Measurements from ENCODE around the gene CTNNBL1.

Gene CTNNBL1

DNA sequence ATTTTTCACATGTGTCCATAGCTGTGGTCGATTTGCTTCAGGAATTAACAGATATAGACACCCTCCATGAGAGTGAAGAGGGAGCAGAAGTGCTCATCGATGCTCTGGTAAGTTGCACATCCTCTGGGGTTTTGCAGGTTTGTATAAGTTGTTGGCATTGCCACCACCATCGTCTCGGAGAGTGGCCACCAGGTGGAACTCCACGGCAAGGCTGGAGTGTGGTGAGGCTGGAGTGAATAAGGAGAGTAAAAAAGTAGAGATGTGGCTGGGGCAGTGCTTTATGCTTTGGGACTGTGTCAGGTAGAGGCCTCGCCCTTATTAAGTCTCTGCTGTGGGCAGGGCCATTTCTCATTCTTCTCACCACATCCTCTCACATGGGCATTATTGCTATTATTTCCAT is 63.7 kb downstream of the CTNNBL1 start:
- TF ChIP-seq SPI1 (IDR thresholded peaks at IDR 0.05; ENCODE audit: borderline replicate concordance, low read depth): no peak
- TF ChIP-seq CTCF (IDR thresholded peaks at IDR 0.05; ENCODE audit: insufficient read depth, low read length): no peak
- TF ChIP-seq, protein P1, sequence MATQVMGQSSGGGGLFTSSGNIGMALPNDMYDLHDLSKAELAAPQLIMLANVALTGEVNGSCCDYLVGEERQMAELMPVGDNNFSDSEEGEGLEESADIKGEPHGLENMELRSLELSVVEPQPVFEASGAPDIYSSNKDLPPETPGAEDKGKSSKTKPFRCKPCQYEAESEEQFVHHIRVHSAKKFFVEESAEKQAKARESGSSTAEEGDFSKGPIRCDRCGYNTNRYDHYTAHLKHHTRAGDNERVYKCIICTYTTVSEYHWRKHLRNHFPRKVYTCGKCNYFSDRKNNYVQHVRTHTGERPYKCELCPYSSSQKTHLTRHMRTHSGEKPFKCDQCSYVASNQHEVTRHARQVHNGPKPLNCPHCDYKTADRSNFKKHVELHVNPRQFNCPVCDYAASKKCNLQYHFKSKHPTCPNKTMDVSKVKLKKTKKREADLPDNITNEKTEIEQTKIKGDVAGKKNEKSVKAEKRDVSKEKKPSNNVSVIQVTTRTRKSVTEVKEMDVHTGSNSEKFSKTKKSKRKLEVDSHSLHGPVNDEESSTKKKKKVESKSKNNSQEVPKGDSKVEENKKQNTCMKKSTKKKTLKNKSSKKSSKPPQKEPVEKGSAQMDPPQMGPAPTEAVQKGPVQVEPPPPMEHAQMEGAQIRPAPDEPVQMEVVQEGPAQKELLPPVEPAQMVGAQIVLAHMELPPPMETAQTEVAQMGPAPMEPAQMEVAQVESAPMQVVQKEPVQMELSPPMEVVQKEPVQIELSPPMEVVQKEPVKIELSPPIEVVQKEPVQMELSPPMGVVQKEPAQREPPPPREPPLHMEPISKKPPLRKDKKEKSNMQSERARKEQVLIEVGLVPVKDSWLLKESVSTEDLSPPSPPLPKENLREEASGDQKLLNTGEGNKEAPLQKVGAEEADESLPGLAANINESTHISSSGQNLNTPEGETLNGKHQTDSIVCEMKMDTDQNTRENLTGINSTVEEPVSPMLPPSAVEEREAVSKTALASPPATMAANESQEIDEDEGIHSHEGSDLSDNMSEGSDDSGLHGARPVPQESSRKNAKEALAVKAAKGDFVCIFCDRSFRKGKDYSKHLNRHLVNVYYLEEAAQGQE (IDR thresholded peaks at IDR 0.05; ENCODE audit: insufficient replicate concordance, low read depth): no peak
- no peak for TF ChIP-seq POLR2AphosphoS5 (IDR thresholded peaks at IDR 0.05; ENCODE audit: low read depth)
- DNase-seq (ENCODE audit: low read depth in 1 of 2, low spot score in 1 of 2): no peak
- no peak overlapping the region for H3K27ac ChIP-seq (replicated peaks)

DNA sequence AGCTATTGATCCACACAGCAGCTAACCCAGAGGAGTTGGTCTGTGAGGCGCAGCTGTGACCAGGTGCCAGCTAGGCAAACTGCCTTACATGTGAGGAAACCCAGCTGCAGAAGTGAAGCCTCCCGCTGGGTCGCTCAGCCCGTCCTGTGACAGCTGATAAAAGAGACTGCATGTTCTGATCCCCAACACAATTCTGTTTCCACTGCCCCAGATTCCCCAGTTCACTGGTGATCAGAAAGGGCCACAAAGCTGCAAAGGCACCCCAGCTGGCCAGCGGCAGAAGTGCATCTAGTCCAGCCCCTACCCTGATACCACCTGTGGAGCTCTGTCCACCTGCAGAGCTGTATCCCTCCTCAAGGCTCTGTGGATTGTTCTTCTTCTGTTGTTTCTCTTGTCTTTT is 64.5 kb downstream of the CTNNBL1 start:
- no peak overlapping the region for H3K27ac ChIP-seq (replicated peaks)
- no peak overlapping the region for H3K4me3 ChIP-seq (replicated peaks; ENCODE audit: insufficient read depth, low read length)
- no peak for DNase-seq (ENCODE audit: low read depth in 1 of 2, low spot score in 1 of 2)
- no peak for TF ChIP-seq SPI1 (IDR thresholded peaks at IDR 0.05; ENCODE audit: borderline replicate concordance, low read depth)
- TF ChIP-seq CTCF (IDR thresholded peaks at IDR 0.05; ENCODE audit: insufficient read depth, low read length): no peak
- no peak for TF ChIP-seq GABPA (IDR thresholded peaks at IDR 0.05; ENCODE audit: low read depth)
- TF ChIP-seq POLR2AphosphoS5 (IDR thresholded peaks at IDR 0.05; ENCODE audit: low read depth): no peak
- TF ChIP-seq, protein P1 (IDR thresholded peaks at IDR 0.05; ENCODE audit: insufficient replicate concordance, low read depth): no peak
- no peaks in the 10 kb centered on the region for H3K27me3 ChIP-seq (ENCODE audit: insufficient read depth, poor library complexity, severe bottlenecking)

More for the DNA sequence above, 63.7 kb downstream of the CTNNBL1 start:
- H3K4me3 ChIP-seq (replicated peaks; ENCODE audit: insufficient read depth, low read length): no peak overlapping the region
- no peaks in the 10 kb centered on the region for H3K27me3 ChIP-seq (ENCODE audit: insufficient read depth, poor library complexity, severe bottlenecking)

DNA sequence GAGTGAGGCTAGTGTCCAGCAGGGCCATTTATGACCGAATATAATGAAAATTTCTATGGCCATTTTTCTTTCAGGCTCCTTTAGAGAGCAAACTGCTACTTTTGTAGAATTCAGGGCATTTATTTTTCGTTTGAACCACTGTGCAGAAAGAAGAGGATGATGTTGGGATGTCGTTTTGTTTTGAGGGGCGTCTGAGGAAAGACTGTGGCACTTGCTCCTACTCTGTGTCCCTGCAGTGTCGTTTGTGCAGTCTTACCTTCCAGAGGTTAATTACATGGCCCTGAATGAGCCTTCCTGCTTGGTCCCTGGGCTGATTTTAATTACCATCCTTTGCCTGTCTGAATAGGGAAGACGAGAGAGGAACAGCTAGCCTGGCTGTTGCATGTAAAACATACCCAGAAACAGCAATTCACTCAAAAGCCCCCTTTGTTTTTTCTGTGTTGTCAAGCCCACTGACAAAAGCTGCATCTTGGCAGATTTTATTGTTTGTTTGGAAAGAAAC is 65.3 kb downstream of the CTNNBL1 start:
- no peaks in the 10 kb centered on the region for H3K27me3 ChIP-seq (ENCODE audit: insufficient read depth, poor library complexity, severe bottlenecking)
- no peak overlapping the region for H3K27ac ChIP-seq (replicated peaks)

More for the DNA sequence above, 65.3 kb downstream of the CTNNBL1 start:
- H3K4me3 ChIP-seq (replicated peaks; ENCODE audit: insufficient read depth, low read length): no peak overlapping the region
- TF ChIP-seq GABPA (IDR thresholded peaks at IDR 0.05; ENCODE audit: low read depth): no peak
- TF ChIP-seq SPI1 (IDR thresholded peaks at IDR 0.05; ENCODE audit: borderline replicate concordance, low read depth): no peak
- TF ChIP-seq, protein P1 (IDR thresholded peaks at IDR 0.05; ENCODE audit: insufficient replicate concordance, low read depth): no peak
- no peak for TF ChIP-seq CTCF (IDR thresholded peaks at IDR 0.05; ENCODE audit: insufficient read depth, low read length)
- TF ChIP-seq POLR2AphosphoS5 (IDR thresholded peaks at IDR 0.05; ENCODE audit: low read depth): no peak
- no peak for DNase-seq (ENCODE audit: low read depth in 1 of 2, low spot score in 1 of 2)
